SW480 (cell line): ENCODE results near the gene DPP6.

Experiments
- DNase-seq: peaks from one replicate; pipeline ENCODE4 v3.0.0-alpha.2; 2016; ENCODE audit warnings: low spot score

Gene DPP6

GRCh38 chr7:154451480-154452457 is 399.6 kb downstream of the DPP6 start:
- no peak for DNase-seq

DNA sequence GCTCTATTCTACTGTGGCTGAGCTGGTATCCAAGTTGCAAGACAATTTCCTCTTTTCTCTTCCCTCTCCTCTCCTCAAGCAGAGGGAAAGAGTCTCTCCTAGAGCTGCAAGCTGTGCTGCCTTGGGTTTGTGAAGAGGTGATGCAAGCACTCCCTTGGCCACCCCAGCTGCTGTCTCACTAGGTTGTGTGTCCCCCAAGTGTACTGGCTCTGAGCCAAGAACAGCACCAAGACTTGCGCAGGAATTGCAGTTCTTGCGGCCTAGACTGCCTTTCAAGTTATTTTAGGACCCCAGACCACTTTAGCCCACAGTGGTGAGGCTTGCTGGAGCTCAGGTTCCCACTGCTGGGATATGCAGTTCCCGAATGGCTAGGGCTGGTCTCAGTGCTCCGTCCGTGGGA is 411.6 kb downstream of the DPP6 start:
- no peak for DNase-seq

DNA sequence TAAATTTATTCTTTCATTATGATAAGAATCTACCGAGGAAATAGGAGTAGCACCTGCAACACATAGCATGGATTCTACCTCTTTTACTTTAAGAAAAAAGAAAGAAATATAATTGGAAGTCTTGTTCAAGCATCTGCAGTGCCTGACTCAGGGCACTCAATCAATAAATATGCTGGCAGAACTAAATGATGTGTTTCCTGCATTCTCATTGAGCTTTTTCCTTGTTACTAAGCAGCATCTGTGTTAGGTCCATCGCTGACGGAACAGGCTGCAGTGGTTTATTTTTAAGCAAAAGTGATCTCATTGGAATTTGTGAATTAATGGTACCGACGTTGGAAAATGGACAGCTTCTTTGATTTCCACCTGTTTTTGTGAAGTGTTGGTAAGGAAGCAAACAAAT is 417.5 kb downstream of the DPP6 start:
- DNase-seq: no peak

DNA sequence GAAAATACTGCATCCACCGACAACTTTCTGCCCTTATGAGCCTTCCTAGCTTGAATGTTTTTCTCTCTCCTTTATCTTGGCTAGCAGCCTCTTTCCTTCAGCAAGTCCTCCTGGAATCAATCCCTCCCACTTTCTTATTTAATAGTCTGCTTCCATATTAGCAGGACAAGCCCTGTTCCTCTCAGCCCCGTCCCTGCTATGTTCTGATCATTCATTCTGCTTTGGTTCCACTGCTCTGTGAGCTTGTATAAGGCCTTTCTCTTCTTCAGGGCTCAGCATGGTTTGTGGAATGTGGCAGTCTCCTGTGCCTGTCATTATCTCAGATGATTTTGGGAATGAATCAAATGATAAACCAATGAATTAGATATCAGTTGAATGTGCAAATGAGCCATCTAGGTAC is 420.1 kb downstream of the DPP6 start:
- no peak for DNase-seq

DNA sequence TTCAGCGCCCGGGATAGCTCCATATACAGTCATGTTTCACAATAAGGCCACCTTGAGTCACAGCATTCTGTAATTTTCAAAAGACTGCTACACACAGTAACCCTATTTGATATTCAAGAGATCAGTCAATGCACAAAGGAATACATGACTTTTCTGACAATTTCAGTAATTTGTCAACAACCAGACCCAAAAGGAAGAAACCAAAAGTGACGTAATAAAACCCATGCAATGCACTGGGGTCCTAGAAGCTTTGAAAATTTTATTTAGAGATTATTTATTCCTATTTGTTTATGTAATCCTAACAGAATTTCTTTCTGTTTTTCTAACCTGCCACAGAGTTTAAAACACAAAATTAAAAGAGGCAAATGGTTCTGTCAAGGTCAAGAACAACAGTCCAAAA is 421.2 kb downstream of the DPP6 start:
- DNase-seq: no peak

- no peak for DNase-seq
These were observed 422.8 kb downstream of the DPP6 start for GRCh38 chr7:154474903-154475520.

DNA sequence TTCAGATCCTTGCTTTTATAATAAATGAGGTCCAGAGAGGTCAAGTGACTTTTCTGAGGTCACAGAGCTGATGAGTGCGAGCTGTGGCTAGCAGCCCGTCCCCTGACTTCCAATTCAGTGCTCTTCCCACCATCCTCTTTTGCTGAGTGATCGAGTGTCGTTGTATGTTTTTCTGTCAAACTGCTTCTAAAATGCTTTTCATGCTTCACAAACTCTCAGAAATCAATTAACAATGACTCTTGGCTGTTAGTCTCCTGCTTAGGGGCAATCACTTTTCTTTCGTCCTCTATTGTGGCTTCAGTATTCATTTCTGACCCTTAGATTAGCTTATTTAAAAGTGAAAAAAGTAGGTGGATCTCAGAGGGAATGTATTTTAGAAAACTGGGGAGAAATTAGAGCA is 423.7 kb downstream of the DPP6 start:
- DNase-seq: no peak

DNA sequence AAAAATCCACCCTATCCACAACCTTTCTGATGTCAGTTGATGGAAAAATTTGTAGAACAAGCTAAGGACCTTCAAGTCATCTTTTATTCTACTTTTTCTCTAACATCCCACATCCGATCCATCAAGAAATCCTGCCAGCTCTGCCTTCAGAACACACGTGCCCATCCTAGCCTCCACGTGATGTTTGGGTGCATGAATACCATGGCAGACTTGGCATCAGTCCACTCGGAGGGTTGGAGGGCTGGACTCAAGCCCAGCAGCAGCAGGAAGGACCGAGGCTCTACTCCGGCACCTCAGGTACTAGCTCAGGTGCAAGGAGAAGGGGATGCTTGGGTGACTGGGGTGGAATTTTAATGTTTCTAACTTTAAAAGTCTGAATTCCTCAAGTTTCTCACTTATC is 428.6 kb downstream of the DPP6 start:
- DNase-seq: no peak

GRCh38 chr7:154482863-154483262 is 430.7 kb downstream of the DPP6 start:
- DNase-seq: no peak

- no peak for DNase-seq
These were observed 432.2 kb downstream of the DPP6 start for GRCh38 chr7:154484406-154484805.

DNA sequence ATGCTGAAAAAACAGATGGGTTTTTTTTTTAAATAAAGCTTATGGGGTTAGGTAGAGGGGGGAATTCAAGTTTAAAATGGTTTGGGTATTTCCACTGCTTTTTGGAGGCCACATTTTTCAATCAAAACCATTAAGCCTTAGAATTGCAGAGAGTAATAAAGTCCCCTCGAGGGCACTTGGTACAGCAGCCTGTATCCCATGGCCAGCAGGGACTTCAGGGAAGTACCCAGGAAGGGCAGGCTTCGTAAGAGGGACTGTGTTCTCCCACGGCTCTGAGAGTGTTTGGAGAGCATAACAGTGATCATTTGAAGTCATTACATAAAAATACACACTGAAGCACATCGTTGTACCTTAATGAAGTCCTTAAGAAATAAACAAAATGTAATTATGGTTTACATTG is 432.7 kb downstream of the DPP6 start:
- DNase-seq: no peak

GRCh38 chr7:154489897-154490296 is 437.7 kb downstream of the DPP6 start:
- DNase-seq: no peak

DNA sequence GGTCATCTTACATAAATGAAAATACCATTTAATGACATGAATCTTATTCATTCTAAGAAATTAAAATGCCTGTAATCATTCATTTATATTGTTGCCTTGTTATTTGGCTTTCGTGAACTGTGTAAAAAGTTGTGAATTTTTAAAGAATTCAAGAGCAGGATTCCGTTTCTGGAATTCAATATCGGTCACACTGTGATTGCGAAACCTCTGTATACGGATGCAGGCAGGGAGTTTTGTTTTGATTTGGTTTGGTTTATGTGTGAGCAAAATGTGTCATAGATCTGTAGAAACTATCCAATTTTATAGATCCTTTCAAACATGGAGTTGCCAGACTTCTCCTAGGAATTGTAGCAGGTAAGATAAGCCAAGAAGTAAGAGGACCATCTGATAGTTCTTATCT is 441.4 kb downstream of the DPP6 start:
- no peak for DNase-seq

DNA sequence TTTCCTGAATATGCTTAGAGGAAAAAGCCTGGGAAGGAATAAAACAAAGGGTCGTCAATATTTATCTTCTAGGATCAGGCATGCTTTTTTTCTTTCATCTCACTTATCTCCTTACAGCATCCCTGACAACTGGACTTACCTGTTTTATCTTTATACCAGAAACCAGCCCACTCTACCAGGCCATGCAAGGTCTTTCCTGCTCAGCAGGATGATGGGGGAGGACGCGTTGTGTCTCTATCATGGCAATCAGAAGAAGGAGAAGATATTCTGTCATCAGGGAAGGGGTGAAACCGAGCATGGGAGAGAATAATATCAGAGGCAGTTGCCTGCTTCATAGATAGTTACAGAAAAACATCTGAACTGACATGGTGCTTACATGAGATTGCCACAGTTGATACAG is 445.6 kb downstream of the DPP6 start:
- no peak for DNase-seq

DNA sequence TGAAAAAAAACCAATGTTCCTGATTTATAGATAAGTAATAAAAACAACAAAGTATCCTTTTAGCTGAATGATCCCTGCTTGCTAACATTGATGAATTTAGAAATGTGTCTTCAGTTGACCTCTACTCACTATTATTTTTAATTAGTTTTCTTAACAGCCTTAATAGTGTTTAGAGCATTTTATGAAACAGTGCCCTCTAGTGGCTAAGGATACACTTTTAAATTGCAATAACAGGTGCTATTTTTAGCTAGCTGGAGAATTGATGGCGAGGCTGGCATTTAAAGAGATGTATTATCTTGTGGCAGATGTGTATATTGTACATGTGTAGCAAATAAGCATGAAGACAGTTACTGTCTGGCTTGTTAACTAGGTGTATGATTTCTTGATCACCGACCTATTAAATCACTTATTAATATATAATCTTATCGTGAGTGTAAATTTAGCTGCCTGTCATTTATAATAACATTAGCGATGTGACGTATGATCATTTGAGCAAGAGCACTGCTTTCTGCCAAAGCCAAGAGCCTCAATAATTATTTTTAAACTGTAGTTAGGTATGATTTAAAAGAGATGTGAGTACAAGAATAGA is 451.9 kb downstream of the DPP6 start:
- peak; percentile 27 for DNase-seq

DNA sequence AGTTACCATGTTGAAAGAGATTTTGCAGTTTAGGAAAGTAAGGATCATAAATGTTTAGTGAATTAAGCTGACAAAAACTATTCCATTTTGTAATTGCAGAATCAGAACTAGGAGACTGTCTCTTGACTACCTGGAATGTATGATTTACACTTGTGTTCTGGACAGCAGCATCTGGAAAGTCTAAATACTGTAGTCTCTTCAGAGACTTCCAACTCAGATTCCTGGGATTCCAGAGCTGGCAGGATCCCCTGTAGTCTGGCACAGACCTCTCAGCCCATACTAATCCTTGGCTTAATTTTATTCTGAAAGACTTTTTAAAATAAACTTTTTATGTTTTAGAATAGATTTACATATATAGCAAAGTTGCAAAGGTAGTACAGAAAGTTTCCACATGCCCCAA is 452.7 kb downstream of the DPP6 start:
- no peak for DNase-seq

- no peak for DNase-seq
These were observed 453.2 kb downstream of the DPP6 start for GRCh38 chr7:154505362-154505761.

DNA sequence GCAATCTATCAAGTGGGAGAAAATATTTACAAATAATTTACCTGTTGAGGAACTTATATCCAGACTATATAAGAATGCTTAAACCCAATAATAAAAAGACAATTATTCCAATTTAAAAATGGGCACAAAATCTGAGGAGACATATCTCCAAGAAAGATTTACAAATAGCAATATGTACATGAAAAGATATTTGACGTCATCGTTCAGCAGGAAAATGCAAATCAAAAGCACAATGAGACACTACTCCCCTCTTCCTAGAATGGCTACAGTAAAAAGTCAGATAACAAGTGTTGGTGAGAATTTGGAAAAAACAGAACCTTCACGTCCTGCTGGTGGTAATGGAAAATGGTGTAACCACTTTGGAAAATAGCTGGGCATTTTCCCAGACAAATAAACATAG is 457.0 kb downstream of the DPP6 start:
- no peak for DNase-seq

GRCh38 chr7:154512121-154512833 is 460.1 kb downstream of the DPP6 start:
- DNase-seq: no peak

GRCh38 chr7:154517768-154518167 is 465.6 kb downstream of the DPP6 start:
- DNase-seq: no peak

GRCh38 chr7:154519229-154519628 is 467.0 kb downstream of the DPP6 start:
- no peak for DNase-seq

GRCh38 chr7:154530136-154530535 is 477.9 kb downstream of the DPP6 start:
- DNase-seq: no peak

GRCh38 chr7:154532771-154533170 is 480.6 kb downstream of the DPP6 start:
- no peak for DNase-seq
